Measurements from ENCODE around the gene SARNP.

GRCh38 chr12:55745361-55746173 is 72.0 kb downstream of the SARNP start:
- no peak for TF ChIP-seq EZH2 (IDR thresholded peaks at IDR 0.05; ENCODE audit: borderline replicate concordance, low read length)
- TF ChIP-seq CTCF (IDR thresholded peaks at IDR 0.05; ENCODE audit: low read length): no peak
